CD4-positive, alpha-beta T cell treated with Interleukin-10 for 1 hour (primary cell): ENCODE measurements around the gene DMXL2.
"Not testable (repeated sequence)": the region's sequence is repeated elsewhere in the genome, so short reads cannot be mapped to it uniquely, and the experiment has no call there.

Experiments used
- DNase-seq: peaks from one replicate; pipeline ENCODE4 v3.0.0-alpha.2; 2020

Gene DMXL2

GRCh38 chr15:51576286-51576850, 46.2 kb downstream of the DMXL2 start:
- no peak for DNase-seq

- DNase-seq, result no peak
Observed at GRCh38 chr15:51575775-51576174, 46.8 kb downstream of the DMXL2 start.

- not testable (repeated sequence) for DNase-seq
Observed at GRCh38 chr15:51573352-51573751, 49.2 kb downstream of the DMXL2 start.

GRCh38 chr15:51568939-51569784, 53.4 kb downstream of the DMXL2 start:
- not testable (repeated sequence) for DNase-seq

GRCh38 chr15:51561271-51561670, 61.3 kb downstream of the DMXL2 start:
- DNase-seq, result no peak

GRCh38 chr15:51558876-51559275, 63.7 kb downstream of the DMXL2 start:
- no peak for DNase-seq

- no peak for DNase-seq
Observed at GRCh38 chr15:51558411-51558810, 64.2 kb downstream of the DMXL2 start.

DNA sequence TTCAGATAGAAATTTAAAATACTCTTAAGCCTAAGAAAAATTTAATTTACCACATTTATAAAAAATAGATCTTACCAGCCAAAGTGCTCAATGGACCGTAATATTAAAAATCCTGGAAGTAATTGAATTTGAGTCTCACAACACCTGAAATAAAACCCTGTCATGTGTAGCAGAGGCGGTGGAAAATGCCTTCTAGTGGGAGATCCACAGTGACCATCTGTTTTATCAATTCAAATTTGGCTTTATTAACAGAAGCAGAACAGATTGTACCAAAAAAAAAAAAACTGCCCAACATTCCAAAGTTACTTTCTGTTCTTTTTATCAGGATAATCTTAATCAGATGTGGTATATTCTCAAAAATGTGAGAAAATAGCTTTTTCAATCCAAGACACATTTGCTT, 71.7 kb downstream of the DMXL2 start:
- DNase-seq, result no peak

GRCh38 chr15:51547656-51548055, 74.9 kb downstream of the DMXL2 start:
- DNase-seq, result no peak

- no peak for DNase-seq
Observed at GRCh38 chr15:51536965-51537574, 85.5 kb downstream of the DMXL2 start.

DNA sequence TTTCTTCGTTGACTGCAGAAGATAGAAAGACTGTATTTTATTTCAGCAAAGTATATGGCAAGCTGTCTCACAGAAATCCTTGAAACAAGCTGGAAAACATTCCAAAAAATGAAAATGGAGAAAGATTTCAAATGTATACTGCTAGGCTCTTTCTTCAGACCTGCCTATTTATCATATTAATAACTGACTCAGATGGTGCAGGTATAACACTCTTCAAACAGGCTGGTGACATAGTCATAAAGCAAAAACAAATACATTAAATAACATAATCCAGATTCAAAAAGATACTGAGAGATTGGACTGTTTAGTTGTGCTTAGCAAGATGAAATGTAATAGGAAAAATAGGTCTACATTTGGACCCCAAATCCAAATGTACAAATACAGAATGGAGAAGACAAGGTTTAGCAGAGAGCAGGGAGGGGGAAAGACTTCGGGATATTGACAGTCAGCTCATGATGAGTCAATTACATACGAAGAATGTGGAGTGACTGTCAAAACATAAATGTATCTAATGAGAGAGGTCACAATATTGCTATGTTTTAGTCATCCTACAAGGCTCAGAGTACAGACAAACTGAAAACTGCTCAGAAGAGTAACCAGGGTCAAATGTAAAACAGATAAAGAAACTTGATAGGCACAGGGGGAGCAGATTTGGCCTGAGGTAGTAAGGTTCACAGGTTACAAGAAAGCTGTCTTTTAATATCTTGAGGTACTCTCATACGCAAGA, 88.7 kb downstream of the DMXL2 start:
- DNase-seq, result no peak

DNA sequence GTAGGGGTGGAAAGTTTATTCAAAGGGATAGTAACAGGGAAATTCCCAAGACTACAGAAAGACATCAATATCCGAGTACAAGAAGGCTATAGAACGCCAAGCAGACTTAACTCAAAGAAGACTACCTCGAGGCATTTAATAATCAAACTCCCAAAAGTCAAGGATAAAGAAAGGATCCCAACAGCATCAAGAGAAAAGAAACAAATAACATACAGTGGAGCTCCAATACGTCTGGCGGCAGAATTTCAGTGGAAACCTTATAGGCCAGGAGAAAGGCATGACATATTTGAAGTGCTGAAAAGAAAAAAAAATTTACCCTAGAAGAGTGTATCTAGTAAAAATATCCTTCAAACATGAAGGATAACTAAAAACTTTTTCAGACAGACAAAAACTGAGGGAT, 95.6 kb downstream of the DMXL2 start:
- DNase-seq, result no peak

DNA sequence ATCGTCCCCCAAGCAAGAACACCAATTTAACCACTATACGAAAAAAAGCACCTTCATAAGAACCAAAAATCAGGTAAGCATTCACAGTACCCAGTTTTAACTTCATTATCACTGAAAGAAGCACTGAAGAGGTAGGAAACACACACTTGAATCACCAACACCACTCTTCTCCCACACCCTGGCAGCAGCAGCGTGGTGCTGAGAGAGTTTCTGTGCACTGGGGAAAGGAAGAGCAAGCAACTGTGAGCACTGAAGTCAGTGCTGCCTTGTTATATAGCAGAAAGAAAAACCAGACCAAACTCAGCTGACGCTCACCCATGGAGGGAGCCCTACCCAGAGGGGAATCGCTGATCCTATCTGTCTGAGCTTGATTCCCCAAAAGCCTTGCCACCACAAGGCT, 98.2 kb downstream of the DMXL2 start:
- no peak for DNase-seq

- DNase-seq, result no peak
Observed at GRCh38 chr15:51516291-51516690, 106.3 kb downstream of the DMXL2 start.

GRCh38 chr15:51505251-51505650, 117.3 kb downstream of the DMXL2 start:
- no peak for DNase-seq

- DNase-seq, result no peak
Observed at GRCh38 chr15:51503003-51503402, 119.6 kb downstream of the DMXL2 start.

GRCh38 chr15:51499379-51499976, 123.1 kb downstream of the DMXL2 start:
- no peak for DNase-seq

DNA sequence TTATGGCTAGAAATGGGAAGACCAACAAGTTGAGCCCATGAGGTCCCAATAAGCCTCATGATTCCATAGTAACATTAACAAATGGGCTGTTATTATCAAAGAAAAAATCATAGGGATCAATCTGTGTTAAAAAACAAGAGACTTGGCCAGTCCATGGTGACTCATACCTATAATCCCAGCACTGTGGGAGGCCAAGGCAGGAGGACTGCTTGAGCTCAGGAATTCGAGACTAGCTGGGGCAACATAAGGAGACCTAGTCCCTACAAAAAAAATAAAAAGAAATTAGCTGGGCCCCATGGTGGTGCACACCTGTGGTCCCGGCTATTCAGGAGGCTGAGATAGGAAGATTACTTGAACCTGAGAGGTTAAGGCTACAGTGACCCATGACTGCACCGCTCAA, 124.8 kb downstream of the DMXL2 start:
- DNase-seq, result no peak

GRCh38 chr15:51496246-51496645, 126.3 kb downstream of the DMXL2 start:
- no peak for DNase-seq

DNA sequence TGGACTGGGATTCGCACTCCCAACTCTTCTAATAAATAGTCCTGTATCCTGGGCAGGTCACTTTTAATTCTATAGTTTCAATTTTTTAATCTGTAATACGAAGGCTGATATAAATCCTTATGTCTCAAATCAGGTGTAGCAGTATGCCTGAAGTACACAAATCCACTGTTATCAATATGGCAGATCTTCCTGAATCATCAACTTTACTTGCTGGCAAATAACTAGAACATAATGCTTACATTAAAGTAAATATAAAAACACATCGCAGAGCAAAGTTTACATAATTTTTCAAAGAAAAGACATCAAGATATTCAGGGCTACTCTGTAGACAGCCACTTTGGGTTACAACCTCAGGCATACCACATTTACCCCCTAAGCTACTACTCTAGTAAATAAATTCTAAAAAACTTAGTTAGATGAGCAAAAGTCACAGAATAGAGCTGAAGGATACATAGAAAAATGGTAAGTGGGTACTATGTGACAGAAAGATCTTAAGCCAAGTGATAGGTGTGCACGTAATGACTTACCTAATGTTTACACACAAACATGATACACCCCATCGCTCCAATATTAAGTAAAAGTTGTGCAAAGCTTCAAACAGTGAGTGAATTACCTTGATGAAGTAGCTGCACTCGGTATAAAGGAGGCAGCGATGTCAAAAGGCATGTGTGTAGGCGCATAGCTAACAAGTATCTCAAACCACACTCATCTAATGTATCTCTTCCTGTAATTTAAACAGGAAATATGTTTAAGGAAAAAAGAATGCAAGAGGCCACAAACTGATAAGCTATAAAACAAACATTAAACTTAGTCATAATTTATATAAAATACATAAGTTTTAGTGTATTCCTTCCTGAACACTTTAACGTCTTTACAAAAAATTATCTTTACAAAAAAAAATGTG, 127.9 kb downstream of the DMXL2 start:
- DNase-seq, result no peak

- no peak for DNase-seq
Observed at GRCh38 chr15:51493892-51494291, 128.7 kb downstream of the DMXL2 start.

DNA sequence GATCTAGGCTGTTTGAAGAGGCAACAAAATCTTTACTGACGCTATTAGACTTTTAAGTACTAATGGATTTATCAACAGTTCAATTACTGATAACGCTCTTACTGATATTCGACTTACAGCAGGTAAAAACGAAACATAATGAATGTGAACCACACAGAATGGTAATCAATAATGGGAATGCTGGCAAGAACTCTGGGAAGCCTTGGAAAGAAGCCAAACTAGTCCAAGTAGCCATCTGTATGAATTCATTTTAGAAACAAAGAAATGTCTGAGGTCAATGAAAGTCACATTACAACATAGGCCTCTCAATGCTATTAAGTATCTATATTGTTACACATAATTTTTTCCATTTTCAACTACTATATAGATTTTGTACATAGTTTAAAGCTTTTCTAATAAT, 130.0 kb downstream of the DMXL2 start:
- DNase-seq, result no peak
